ENCODE data around the gene MICAL2. TPM values are rescaled to one million over a fixed set of nuclear protein-coding genes. Genes with fewer than 3 reads are reported as not detected.

MICAL2 gene
- total RNA-seq, 4 donors from 2014 or later = 196 to 550 (median 237) TPM

- Histone ChIP-seq H3K36me3 (peaks cover 0 to 6% of the 10 kb centered on the region in 2 donors), H3K27me3 (no peaks in the 10 kb centered on the region), H3K4me1 (peaks cover 2 to 25% (median 16%) of the 10 kb centered on the region in 3 donors), H3K4me3 (no peak overlapping the region), H3K27ac (no peak overlapping the region), H3K9me3 (no peaks in the 10 kb centered on the region)
- no peak for TF ChIP-seq POLR2AphosphoS5 (IDR thresholded peaks at IDR 0.05)
- TF ChIP-seq POLR2A (IDR thresholded peaks at IDR 0.05) = no peak
- TF ChIP-seq EP300 (IDR thresholded peaks at IDR 0.05) = no peak
- TF ChIP-seq CTCF (IDR thresholded peaks at IDR 0.05) = no peak
- no peak for ATAC-seq
- WGBS, 2 donors (ENCODE audit: low coverage in 1 of 2) = 73% methylated on average over 4 of the region's 4 CpGs; no CpG with 5 or more reads in 1 of the 2 donors
Measured at GRCh38 chr11:12291766-12292165, 181.4 kb downstream of the MICAL2 start.

GRCh38 chr11:12292766-12293165 lies 182.4 kb downstream of the MICAL2 start:
- Histone ChIP-seq H3K9me3 (no peaks in the 10 kb centered on the region), H3K27me3 (no peaks in the 10 kb centered on the region), H3K36me3 (peaks cover 0 to 6% of the 10 kb centered on the region in 2 donors), H3K27ac (no peak overlapping the region), H3K4me1 (peaks cover 0 to 15% (median 10%) of the 10 kb centered on the region in 3 donors), H3K4me3 (no peak overlapping the region)
- no peak for TF ChIP-seq POLR2AphosphoS5 (IDR thresholded peaks at IDR 0.05)
- TF ChIP-seq CTCF (IDR thresholded peaks at IDR 0.05) = no peak
- TF ChIP-seq POLR2A (IDR thresholded peaks at IDR 0.05) = no peak
- 100% methylated on average over 1 of the region's 1 CpG; no CpG with 5 or more reads in 1 of the 2 donors for WGBS, 2 donors (ENCODE audit: low coverage in 1 of 2)
- ATAC-seq = no peak

DNA sequence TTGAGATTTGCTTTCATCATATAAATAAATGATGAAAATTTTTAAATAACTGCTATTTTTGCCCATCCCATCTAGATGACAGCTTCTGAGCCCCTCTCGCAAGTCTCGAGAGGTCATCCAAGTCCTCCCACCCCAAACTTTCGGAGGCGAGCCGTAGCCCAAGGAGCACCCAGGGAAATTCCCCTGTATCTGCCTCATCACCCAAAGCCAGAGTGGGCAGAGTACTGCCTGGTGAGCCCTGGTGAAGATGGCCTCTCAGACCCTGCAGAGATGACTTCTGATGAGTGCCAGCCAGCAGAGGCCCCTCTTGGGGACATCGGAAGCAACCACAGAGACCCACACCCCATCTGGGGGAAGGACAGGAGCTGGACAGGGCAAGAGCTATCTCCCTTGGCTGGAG lies 183.1 kb downstream of the MICAL2 start:
- 80 to 100% methylated on average over 1 to 5 of the region's 6 CpGs for WGBS, 2 donors (ENCODE audit: low coverage in 1 of 2)
- Histone ChIP-seq H3K36me3 (peaks cover 0 to 6% of the 10 kb centered on the region in 2 donors), H3K4me1 (peaks cover 0 to 8% (median 3%) of the 10 kb centered on the region in 3 donors), H3K27ac (no peak overlapping the region), H3K4me3 (no peak overlapping the region), H3K27me3 (no peaks in the 10 kb centered on the region), H3K9me3 (peaks cover 0 to 3% (median 0%) of the 10 kb centered on the region in 3 donors)
- no peak for TF ChIP-seq POLR2A (IDR thresholded peaks at IDR 0.05)
- TF ChIP-seq EP300 (IDR thresholded peaks at IDR 0.05) = no peak
- no peak for TF ChIP-seq POLR2AphosphoS5 (IDR thresholded peaks at IDR 0.05)
- no peak for TF ChIP-seq CTCF (IDR thresholded peaks at IDR 0.05)
- ATAC-seq = no peak

DNA sequence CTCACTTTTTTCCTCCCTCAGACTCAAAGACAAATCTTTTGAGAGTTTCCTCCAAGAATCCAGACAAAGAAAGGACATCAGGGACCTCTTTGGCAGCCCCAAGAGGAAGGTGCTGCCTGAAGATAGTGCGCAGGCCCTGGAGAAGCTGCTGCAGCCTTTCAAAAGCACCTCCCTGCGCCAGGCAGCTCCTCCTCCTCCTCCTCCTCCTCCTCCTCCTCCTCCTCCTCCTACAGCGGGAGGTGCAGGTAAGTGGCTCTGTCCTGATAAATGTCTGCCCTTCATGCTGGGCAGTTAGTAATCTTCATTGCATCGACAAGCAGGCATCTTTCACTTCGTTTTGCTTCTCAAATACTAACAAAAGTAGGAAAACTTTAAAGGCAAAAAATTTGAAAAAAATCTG lies 184.2 kb downstream of the MICAL2 start:
- no peak for ATAC-seq
- Histone ChIP-seq H3K36me3 (peaks cover 0 to 6% of the 10 kb centered on the region in 2 donors), H3K27ac (no peak overlapping the region), H3K27me3 (no peaks in the 10 kb centered on the region), H3K9me3 (peaks cover 0 to 11% (median 0%) of the 10 kb centered on the region in 3 donors), H3K4me1 (no peaks in the 10 kb centered on the region), H3K4me3 (no peak overlapping the region)
- 77 to 81% methylated on average over 5 of the region's 5 CpGs for WGBS, 2 donors (ENCODE audit: low coverage in 1 of 2)
- TF ChIP-seq POLR2A (IDR thresholded peaks at IDR 0.05) (no peak), EP300 (IDR thresholded peaks at IDR 0.05) (no peak), POLR2AphosphoS5 (IDR thresholded peaks at IDR 0.05) (no peak), CTCF (IDR thresholded peaks at IDR 0.05) (no peak)

DNA sequence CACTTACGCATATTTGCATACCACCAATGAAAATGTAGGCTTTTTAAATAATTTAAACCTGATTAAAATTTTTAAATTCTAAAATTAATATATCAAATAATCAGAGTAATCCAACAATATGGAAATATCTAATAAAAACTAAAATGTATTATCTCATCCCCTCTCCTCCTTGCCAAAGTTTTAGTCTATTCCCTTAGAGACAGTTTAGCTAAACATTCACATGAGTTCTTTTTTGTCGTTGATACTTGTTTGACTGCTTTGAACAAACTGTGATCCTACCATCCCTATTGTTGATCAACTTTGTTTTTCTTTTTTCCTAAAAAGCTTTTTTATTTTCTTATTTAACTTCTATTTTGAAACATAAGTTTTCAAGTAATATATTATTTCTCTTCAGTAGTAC lies 185.6 kb downstream of the MICAL2 start:
- no peak overlapping the region for H3K27ac ChIP-seq
- no peak for ATAC-seq
- TF ChIP-seq POLR2AphosphoS5 (IDR thresholded peaks at IDR 0.05) (no peak), POLR2A (IDR thresholded peaks at IDR 0.05) (no peak), CTCF (IDR thresholded peaks at IDR 0.05) (no peak), EP300 (IDR thresholded peaks at IDR 0.05) (no peak)
- peaks cover 0 to 6% of the 10 kb centered on the region in 2 donors for H3K36me3 ChIP-seq
- 45 to 69% methylated on average over 2 of the region's 2 CpGs for WGBS, 2 donors (ENCODE audit: low coverage in 1 of 2)
- H3K9me3 ChIP-seq = peaks cover 0 to 11% (median 0%) of the 10 kb centered on the region in 3 donors
- H3K27me3 ChIP-seq = no peaks in the 10 kb centered on the region
- no peak overlapping the region for H3K4me3 ChIP-seq
- no peaks in the 10 kb centered on the region for H3K4me1 ChIP-seq
